GM13977 (cell line): ENCODE results near the gene DOCK10.
"Not testable (repeated sequence)": the region's sequence is repeated elsewhere in the genome, so short reads cannot be mapped to it uniquely, and the experiment has no call there.

Experiments
- DNase-seq: peaks from one replicate; pipeline ENCODE4 v3.0.0; 2012; ENCODE audit warnings: low spot score
- in situ Hi-C: fragments of 300-500 bp; cut with MboI; formaldehyde crosslinking; loops from one replicate; pipeline ENCODE4 v1.12.0; 2022; ENCODE audit warnings: low sequenced_read_pairs, low pct_unique_long_range_greater_than_20kb, mixed read lengths, inconsistent platforms; ENCODE audit not compliant: unreplicated experiment
- TF ChIP-seq, protein P1 (sequence below): IDR thresholded peaks from 2 replicates; pipeline ENCODE4 v1.5.1; 2012; ENCODE audit warnings: mild to moderate bottlenecking, control low read depth; ENCODE audit not compliant: insufficient read depth; ENCODE audit errors: extremely low read depth, missing control alignments

DOCK10 gene

DNA sequence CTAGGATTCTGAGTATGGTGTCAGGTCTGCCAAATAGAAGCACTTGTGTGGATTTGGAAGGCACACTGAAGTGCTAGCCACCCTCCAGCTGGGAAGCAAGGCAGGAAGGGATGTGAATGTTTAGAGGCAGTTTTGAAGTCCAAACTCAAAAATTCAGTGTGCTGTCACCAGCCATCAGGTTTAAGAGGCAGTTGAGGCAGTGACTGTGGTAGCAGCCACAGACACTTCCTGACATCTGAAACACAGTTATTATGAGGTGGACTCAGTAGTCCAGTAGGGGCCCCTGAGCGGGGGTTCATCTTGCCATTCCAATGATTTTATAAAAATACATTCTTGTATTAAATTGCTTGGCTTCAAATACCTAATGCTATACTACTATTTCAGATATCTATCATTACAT is 13.4 kb upstream of the DOCK10 start:
- in situ Hi-C loops = no loop called here
- DNase-seq = no peak
- TF ChIP-seq, protein P1, sequence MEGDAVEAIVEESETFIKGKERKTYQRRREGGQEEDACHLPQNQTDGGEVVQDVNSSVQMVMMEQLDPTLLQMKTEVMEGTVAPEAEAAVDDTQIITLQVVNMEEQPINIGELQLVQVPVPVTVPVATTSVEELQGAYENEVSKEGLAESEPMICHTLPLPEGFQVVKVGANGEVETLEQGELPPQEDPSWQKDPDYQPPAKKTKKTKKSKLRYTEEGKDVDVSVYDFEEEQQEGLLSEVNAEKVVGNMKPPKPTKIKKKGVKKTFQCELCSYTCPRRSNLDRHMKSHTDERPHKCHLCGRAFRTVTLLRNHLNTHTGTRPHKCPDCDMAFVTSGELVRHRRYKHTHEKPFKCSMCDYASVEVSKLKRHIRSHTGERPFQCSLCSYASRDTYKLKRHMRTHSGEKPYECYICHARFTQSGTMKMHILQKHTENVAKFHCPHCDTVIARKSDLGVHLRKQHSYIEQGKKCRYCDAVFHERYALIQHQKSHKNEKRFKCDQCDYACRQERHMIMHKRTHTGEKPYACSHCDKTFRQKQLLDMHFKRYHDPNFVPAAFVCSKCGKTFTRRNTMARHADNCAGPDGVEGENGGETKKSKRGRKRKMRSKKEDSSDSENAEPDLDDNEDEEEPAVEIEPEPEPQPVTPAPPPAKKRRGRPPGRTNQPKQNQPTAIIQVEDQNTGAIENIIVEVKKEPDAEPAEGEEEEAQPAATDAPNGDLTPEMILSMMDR = no peak

- in situ Hi-C loops = no loop called here
- TF ChIP-seq, protein P1 = no peak
- no peak for DNase-seq
Observed at GRCh38 chr2:225052703-225053102, 10.4 kb upstream of the DOCK10 start.

- DNase-seq, in situ Hi-C loops: not testable (repeated sequence)
Observed at GRCh38 chr2:225047502-225047901, 5.2 kb upstream of the DOCK10 start.

GRCh38 chr2:225042800-225043167 is 516 bp upstream of the DOCK10 start:
- DNase-seq = no peak
- TF ChIP-seq, protein P1 = no peak
- in situ Hi-C loops = no loop called here

DNA sequence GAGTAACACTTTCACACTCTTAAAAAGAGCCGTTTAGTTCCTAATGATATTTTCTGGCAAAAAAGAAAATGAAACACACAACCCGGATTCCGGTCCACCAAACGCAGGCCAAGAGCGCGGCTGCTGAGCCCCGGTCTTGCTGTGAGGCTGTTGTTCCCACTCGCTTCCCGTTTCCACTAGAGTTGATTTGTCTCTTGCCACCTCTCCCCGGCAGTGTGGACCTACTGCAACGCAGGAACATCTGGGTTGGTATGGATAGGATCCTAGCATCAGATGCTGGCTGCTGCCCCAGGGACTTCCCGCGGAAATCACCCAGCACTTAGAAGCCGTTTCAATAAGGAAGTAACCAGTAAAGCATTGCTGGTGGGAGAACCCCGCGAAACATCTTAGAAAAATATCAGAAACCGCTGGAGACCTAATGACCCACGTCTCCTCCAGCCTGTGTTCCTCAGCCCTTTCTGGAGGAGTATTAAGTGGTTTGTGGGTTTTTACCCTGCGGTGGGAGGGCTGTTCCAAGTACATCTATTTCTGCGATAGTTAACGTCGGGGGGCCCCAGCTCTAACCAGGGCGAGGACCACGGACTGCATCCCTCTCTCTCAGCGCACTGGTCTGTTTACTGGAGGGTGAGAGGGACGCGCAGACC is 939 bp downstream of the DOCK10 start:
- TF ChIP-seq, protein P1 = no peak
- in situ Hi-C loops = no loop called here
- DNase-seq = peak; percentile 83

- in situ Hi-C loops = no loop called here
- TF ChIP-seq, protein P1 = no peak
- no peak for DNase-seq
Observed at GRCh38 chr2:225040856-225041206, 1.4 kb downstream of the DOCK10 start.

DNA sequence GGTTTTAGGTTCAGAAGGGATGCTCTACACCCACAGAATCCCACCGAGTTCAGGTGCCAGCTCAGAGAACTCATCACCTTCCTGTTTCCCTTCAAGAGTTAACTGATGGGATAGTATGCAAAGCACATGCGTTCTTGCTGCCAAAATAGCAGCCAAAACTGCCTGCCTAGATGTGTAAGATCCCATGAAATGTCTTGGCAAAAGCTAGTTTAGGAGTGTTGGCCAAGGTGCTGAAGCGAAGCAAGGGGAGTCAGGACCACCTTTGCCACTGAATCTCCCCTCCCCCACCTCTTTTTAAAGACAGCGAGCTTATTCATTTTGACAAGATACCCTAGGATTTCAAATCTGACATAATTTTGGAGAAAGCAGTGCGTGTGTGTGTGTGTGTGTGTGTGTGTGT is 2.1 kb downstream of the DOCK10 start:
- no peak for DNase-seq
- in situ Hi-C loops = no loop called here
- TF ChIP-seq, protein P1 = no peak
